Neutrophil (primary cell): ENCODE data around the gene ARHGEF16.

ENCODE experiments used
- H3K27ac ChIP-seq: fragments of 200-600 bp; sonication (generic); 2 replicates; pipeline ENCODE4 v1.5.1; 2016; ENCODE audit warnings: mild to moderate bottlenecking, moderate library complexity
- H3K27me3 ChIP-seq: fragments of 200-600 bp; sonication (generic); 2 replicates; pipeline ENCODE4 v1.6.0; 2016; ENCODE audit warnings: mild to moderate bottlenecking
- H3K36me3 ChIP-seq: fragments of 200-600 bp; sonication (generic); 2 replicates; pipeline ENCODE4 v1.5.1; 2017
- H3K4me1 ChIP-seq, 2 experiments: fragments of 200-600 bp in 1 of 2; sonication (generic) in 1 of 2; 1 replicate in 1 of 2; 2 replicates in 1 of 2; pipeline versions ENCODE4 v1.5.1 to v1.6.1; 2013 to 2016; ENCODE audit warnings: low read depth in 1 of 2, low read length in 1 of 2, mild to moderate bottlenecking in 1 of 2, moderate library complexity in 1 of 2; ENCODE audit not compliant: control insufficient read depth in 1 of 2, insufficient read depth in 1 of 2
- H3K4me3 ChIP-seq, 2 experiments: fragments of 200-600 bp in 1 of 2; sonication (generic) in 1 of 2; 1 replicate in 1 of 2; 2 replicates in 1 of 2; pipeline ENCODE4 v1.5.1; 2013 to 2016; ENCODE audit warnings: low read depth in 1 of 2, low read length in 1 of 2, mild to moderate bottlenecking in 1 of 2, moderate library complexity in 1 of 2
- H3K9me3 ChIP-seq: fragments of 200-600 bp; sonication (generic); 2 replicates; pipeline ENCODE4 v1.5.1; 2016
- CTCF ChIP-seq: fragments of 200-600 bp; sonication (generic); IDR thresholded peaks from 2 replicates; pipeline ENCODE4 v1.5.1; 2016; ENCODE audit warnings: antibody characterized with exemption

ARHGEF16 gene

GRCh38 chr1:3466366-3467075, 12.1 kb downstream of the ARHGEF16 start:
- H3K4me1 ChIP-seq, result no peaks in the 10 kb centered on the region
- no peak overlapping the region for H3K4me3 ChIP-seq
- H3K9me3 ChIP-seq, result no peaks in the 10 kb centered on the region

GRCh38 chr1:3467096-3468036, 12.9 kb downstream of the ARHGEF16 start:
- Histone ChIP-seq H3K9me3 (no peaks in the 10 kb centered on the region), H3K4me3 (no peak overlapping the region), H3K27me3 (no peaks in the 10 kb centered on the region), H3K4me1 (no peaks in the 10 kb centered on the region), H3K27ac (no peak overlapping the region), H3K36me3 (no peaks in the 10 kb centered on the region)
- no peak for TF ChIP-seq CTCF

More at GRCh38 chr1:3466366-3467075, 12.1 kb downstream of the ARHGEF16 start:
- H3K27ac ChIP-seq, result no peak overlapping the region
- no peak for TF ChIP-seq CTCF
- H3K27me3 ChIP-seq, result no peaks in the 10 kb centered on the region
- H3K36me3 ChIP-seq, result no peaks in the 10 kb centered on the region

GRCh38 chr1:3468236-3469103, 14.0 kb downstream of the ARHGEF16 start:
- H3K4me3 ChIP-seq, result no peak overlapping the region
- H3K4me1 ChIP-seq, result no peaks in the 10 kb centered on the region
- no peak for TF ChIP-seq CTCF
- no peaks in the 10 kb centered on the region for H3K9me3 ChIP-seq
- H3K27ac ChIP-seq, result no peak overlapping the region
- no peaks in the 10 kb centered on the region for H3K36me3 ChIP-seq
- no peaks in the 10 kb centered on the region for H3K27me3 ChIP-seq

- H3K27me3 ChIP-seq, result no peaks in the 10 kb centered on the region
- H3K4me1 ChIP-seq, result no peaks in the 10 kb centered on the region
- no peak for TF ChIP-seq CTCF
- H3K27ac ChIP-seq, result no peak overlapping the region
- no peak overlapping the region for H3K4me3 ChIP-seq
- H3K9me3 ChIP-seq, result no peaks in the 10 kb centered on the region
- no peaks in the 10 kb centered on the region for H3K36me3 ChIP-seq
These were observed 14.8 kb downstream of the ARHGEF16 start for GRCh38 chr1:3469104-3469848.
